Thoracic aorta (tissue), 2 donors: Measurements from ENCODE around the gene UFL1. TPM values are rescaled to one million over a fixed set of nuclear protein-coding genes. Genes with fewer than 3 reads are reported as not detected.
A peak's percentile ranks its signal among the peaks of the same experiment; 100 is the strongest.

Experiments used
- ATAC-seq: fragments of 150-250 bp; one replicate; pipeline ENCODE4 v1.8.0; 2017; ENCODE audit warnings: low read depth; ENCODE audit not compliant: insufficient number of reproducible peaks, low FRiP score
- DNase-seq: peaks from one replicate; pipeline ENCODE4 v3.0.0-alpha.2; 2020; ENCODE audit warnings: low spot score
- H3K27ac ChIP-seq, 2 donors: fragments of 200-600 bp; sonication (generic); 1 replicate in 1 of 2; 2 replicates in 1 of 2; pipeline ENCODE4 v1.5.1; 2016; ENCODE audit warnings: mild to moderate bottlenecking in 2 of 2, moderate library complexity in 2 of 2
- H3K27me3 ChIP-seq: fragments of 200-600 bp; sonication (generic); replicated peaks from 2 replicates; pipeline ENCODE4 v1.6.0; 2016; ENCODE audit warnings: mild to moderate bottlenecking; ENCODE audit not compliant: insufficient read depth
- H3K36me3 ChIP-seq: fragments of 200-600 bp; sonication (generic); one replicate; pipeline ENCODE4 v1.5.1; 2016
- H3K4me1 ChIP-seq, 2 donors: fragments of 200-600 bp; sonication (generic); 1 replicate in 1 of 2; 2 replicates in 1 of 2; pipeline versions ENCODE4 v1.5.1 to v1.6.0; 2016; ENCODE audit warnings: low read depth in 2 of 2, mild to moderate bottlenecking in 1 of 2; ENCODE audit not compliant: control insufficient read depth in 1 of 2
- H3K4me3 ChIP-seq: fragments of 200-600 bp; sonication (generic); 2 replicates; pipeline ENCODE4 v1.5.1; 2016; ENCODE audit warnings: mild to moderate bottlenecking
- H3K9me3 ChIP-seq: fragments of 200-600 bp; sonication (generic); 2 replicates; pipeline ENCODE4 v1.5.1; 2016
- total RNA-seq, 2 donors: library from RNA; depleted of rRNA; stranded (reverse); fragments of >200 nt; gene quantifications; one replicate each; pipeline versions ENCODE4 v1.1.0 to v1.2.3, GENCODE V29; 2016
- TF ChIP-seq, protein P1 (sequence below): fragments of 200-600 bp; sonication (generic); IDR thresholded peaks from one replicate; pipeline ENCODE4 v1.5.1; 2019; ENCODE audit warnings: antibody characterized with exemption

UFL1 gene
- total RNA-seq, 2 donors from 2014 or later, result 17.2 to 24.6 TPM

GRCh38 chr6:96502915-96503314 is 18.7 kb upstream of the UFL1 start:
- H3K27ac ChIP-seq, result no peak overlapping the region
- H3K36me3 ChIP-seq, result no peaks in the 10 kb centered on the region
- H3K4me3 ChIP-seq, result no peak overlapping the region
- ATAC-seq (no peak), DNase-seq (no peak)
- H3K4me1 ChIP-seq, result no peaks in the 10 kb centered on the region
- H3K27me3 ChIP-seq, result no peaks in the 10 kb centered on the region
- TF ChIP-seq, protein P1, sequence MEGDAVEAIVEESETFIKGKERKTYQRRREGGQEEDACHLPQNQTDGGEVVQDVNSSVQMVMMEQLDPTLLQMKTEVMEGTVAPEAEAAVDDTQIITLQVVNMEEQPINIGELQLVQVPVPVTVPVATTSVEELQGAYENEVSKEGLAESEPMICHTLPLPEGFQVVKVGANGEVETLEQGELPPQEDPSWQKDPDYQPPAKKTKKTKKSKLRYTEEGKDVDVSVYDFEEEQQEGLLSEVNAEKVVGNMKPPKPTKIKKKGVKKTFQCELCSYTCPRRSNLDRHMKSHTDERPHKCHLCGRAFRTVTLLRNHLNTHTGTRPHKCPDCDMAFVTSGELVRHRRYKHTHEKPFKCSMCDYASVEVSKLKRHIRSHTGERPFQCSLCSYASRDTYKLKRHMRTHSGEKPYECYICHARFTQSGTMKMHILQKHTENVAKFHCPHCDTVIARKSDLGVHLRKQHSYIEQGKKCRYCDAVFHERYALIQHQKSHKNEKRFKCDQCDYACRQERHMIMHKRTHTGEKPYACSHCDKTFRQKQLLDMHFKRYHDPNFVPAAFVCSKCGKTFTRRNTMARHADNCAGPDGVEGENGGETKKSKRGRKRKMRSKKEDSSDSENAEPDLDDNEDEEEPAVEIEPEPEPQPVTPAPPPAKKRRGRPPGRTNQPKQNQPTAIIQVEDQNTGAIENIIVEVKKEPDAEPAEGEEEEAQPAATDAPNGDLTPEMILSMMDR, result no peak
- peaks cover 8% of the 10 kb centered on the region for H3K9me3 ChIP-seq

DNA sequence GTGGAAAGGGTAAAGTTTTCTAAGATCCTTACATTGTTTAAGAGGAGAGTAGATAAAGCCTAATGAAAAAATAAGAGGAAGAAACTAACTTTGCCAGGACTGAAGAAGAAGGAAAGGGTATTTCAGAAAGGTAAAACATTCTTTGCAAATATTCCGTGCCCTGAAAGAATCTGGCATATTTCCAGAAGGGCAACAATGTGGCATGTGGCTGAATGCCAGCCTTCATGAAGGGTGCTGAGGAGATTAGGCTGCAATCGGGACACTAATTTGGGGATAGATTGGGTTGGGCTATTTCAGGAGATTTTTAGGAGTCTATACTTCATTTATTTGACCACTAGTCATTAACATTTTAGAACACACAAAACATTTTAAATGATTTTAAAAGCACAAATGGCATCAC is 16.2 kb upstream of the UFL1 start:
- TF ChIP-seq, protein P1, result no peak
- no peak for ATAC-seq
- no peak for DNase-seq
- no peaks in the 10 kb centered on the region for H3K36me3 ChIP-seq
- H3K9me3 ChIP-seq, result peaks cover 15% of the 10 kb centered on the region
- no peak overlapping the region for H3K4me3 ChIP-seq
- H3K27ac ChIP-seq, result no peak overlapping the region
- no peaks in the 10 kb centered on the region for H3K4me1 ChIP-seq
- H3K27me3 ChIP-seq, result no peaks in the 10 kb centered on the region

GRCh38 chr6:96509281-96509680 is 12.3 kb upstream of the UFL1 start:
- no peaks in the 10 kb centered on the region for H3K27me3 ChIP-seq

DNA sequence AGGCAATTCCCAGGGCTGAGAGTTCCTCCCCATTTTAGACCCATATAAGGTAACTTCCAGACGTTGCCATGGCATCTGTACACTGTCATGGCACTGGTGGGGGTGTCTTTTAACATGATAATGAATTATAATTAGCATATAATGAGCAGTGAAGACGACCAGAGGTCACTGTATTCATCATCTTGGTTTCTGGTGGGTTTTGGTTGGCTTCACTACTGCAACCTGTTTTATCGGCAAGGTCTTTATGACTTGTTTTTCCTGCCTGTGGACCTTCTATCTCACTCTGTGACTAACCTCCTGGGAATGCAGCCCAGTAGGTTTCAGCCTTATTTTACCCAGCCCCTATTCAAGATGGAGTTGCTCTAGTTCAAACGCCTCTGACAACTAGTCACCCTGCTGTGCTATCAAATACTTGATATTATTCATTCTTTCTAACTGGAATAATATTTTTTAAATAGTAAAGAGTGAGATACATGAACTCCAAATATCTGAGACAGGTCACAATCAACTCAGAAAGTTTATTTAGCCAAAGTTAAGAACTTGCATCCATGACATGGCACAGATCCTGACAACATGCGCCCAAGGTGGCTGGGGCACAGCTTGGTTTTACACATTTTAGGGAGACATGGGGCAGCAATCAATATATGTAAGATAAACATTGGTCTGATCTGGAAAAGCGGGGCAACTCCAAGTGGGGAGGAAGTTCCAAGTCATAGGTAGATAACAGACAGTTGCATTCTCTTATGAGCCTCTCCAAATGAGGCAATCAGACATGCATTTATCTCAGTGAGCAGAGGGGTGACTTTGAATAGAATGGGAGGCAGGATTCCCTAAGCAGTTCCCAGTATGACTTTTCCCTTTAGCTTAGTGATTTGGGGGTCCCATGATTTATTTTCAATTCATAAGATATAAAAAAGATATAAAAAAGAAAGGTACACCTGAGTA is 1.2 kb upstream of the UFL1 start:
- H3K27ac ChIP-seq, result no peak overlapping the region
- no peak for ATAC-seq

More at GRCh38 chr6:96509281-96509680, 12.3 kb upstream of the UFL1 start:
- TF ChIP-seq, protein P1, result no peak
- peaks cover 7% of the 10 kb centered on the region for H3K36me3 ChIP-seq
- H3K4me1 ChIP-seq, result no peaks in the 10 kb centered on the region
- H3K27ac ChIP-seq, result no peak overlapping the region
- no peak for ATAC-seq
- no peak for DNase-seq
- H3K4me3 ChIP-seq, result no peak overlapping the region
- peaks cover 10% of the 10 kb centered on the region for H3K9me3 ChIP-seq

GRCh38 chr6:96521306-96521643 is 331 bp upstream of the UFL1 start:
- peaks cover 12 to 31% of the 10 kb centered on the region in 2 donors for H3K4me1 ChIP-seq
- peak overlapping the region; percentile 97 for H3K4me3 ChIP-seq
- DNase-seq, result no peak
- TF ChIP-seq, protein P1, result no peak
- ATAC-seq, result peak; percentile 26
- H3K36me3 ChIP-seq, result peaks cover 6% of the 10 kb centered on the region
- no peaks in the 10 kb centered on the region for H3K27me3 ChIP-seq
- H3K9me3 ChIP-seq, result no peaks in the 10 kb centered on the region
- H3K27ac ChIP-seq, result peak overlapping the region; percentile 92 to 94

More for the DNA sequence above, 1.2 kb upstream of the UFL1 start:
- Histone ChIP-seq H3K36me3 (no peaks in the 10 kb centered on the region), H3K9me3 (no peaks in the 10 kb centered on the region), H3K4me1 (peaks cover 12 to 31% of the 10 kb centered on the region in 2 donors), H3K4me3 (peak overlapping the region; percentile 97), H3K27me3 (no peaks in the 10 kb centered on the region)
- TF ChIP-seq, protein P1, result no peak
- no peak for DNase-seq
